ENCODE results near the gene GIPC3.
A peak's percentile ranks its signal among the peaks of the same experiment; 100 is the strongest.

Gene GIPC3

GRCh38 chr19:3544058-3544376 lies 41.3 kb upstream of the GIPC3 start:
- no peak for TF ChIP-seq CTCF (conservative IDR thresholded peaks at IDR 0.05; ENCODE audit: low read depth)
- ChIA-PET POLR2A (ENCODE audit: low non-redundant PET) (no interaction called here), CTCF (no interaction called here)
- DNase-seq (ENCODE audit: low spot score), result no peak
- H3K27ac ChIP-seq, result peak overlapping the region; percentile 64

GRCh38 chr19:3544742-3545668 lies 40.3 kb upstream of the GIPC3 start:
- H3K27ac ChIP-seq, result peak overlapping the region; percentile 64
- DNase-seq (ENCODE audit: low spot score), result peak; percentile 43
- ChIA-PET POLR2A (ENCODE audit: low non-redundant PET) (no interaction called here), CTCF (interaction anchor here (0.6 to 1.5 kb wide), 11 partner anchors 9 to 401 kb away, joined by 3 to 14 read pairs (median 5); partner anchors contain the start of gene MFSD12)
- TF ChIP-seq CTCF (conservative IDR thresholded peaks at IDR 0.05; ENCODE audit: low read depth), result peak; percentile 93

GRCh38 chr19:3545669-3546034 lies 39.6 kb upstream of the GIPC3 start:
- peak overlapping the region; percentile 64 for H3K27ac ChIP-seq
- ChIA-PET POLR2A (ENCODE audit: low non-redundant PET) (no interaction called here), CTCF (interaction anchor here (0.6 to 1.5 kb wide), 7 partner anchors 9 to 401 kb away, joined by 3 to 14 read pairs (median 6); partner anchors contain the start of gene MFSD12)
- no peak for TF ChIP-seq CTCF (conservative IDR thresholded peaks at IDR 0.05; ENCODE audit: low read depth)
- no peak for DNase-seq (ENCODE audit: low spot score)

- H3K27ac ChIP-seq, result peak overlapping the region; percentile 64
- no peak for TF ChIP-seq CTCF (conservative IDR thresholded peaks at IDR 0.05; ENCODE audit: low read depth)
- no peak for DNase-seq (ENCODE audit: low spot score)
- CTCF ChIA-PET, result interaction anchor here (1.4 to 1.5 kb wide), 2 partner anchors 8 to 11 kb away, joined by 9 to 14 read pairs; partner anchors contain the start of gene MFSD12
- POLR2A ChIA-PET (ENCODE audit: low non-redundant PET), result no interaction called here
These were observed 39.2 kb upstream of the GIPC3 start for GRCh38 chr19:3546119-3546518.

- POLR2A ChIA-PET (ENCODE audit: low non-redundant PET), result no interaction called here
These were observed 38.0 kb upstream of the GIPC3 start for GRCh38 chr19:3547301-3547731.

More at GRCh38 chr19:3547301-3547731, 38.0 kb upstream of the GIPC3 start:
- TF ChIP-seq CTCF (conservative IDR thresholded peaks at IDR 0.05; ENCODE audit: low read depth), result peak; percentile 53
- H3K27ac ChIP-seq, result peak overlapping the region; percentile 64; the same call in 1 of the 2 replicates
- DNase-seq (ENCODE audit: low spot score), result no peak
- CTCF ChIA-PET, result interaction anchor here (0.6 to 0.9 kb wide), 2 partner anchors 9 to 45 kb away, joined by 3 to 4 read pairs; no protein-coding TSS in a partner anchor

All from RWPE1 (cell line).